ENCODE data around the gene SLC23A3.

DNA sequence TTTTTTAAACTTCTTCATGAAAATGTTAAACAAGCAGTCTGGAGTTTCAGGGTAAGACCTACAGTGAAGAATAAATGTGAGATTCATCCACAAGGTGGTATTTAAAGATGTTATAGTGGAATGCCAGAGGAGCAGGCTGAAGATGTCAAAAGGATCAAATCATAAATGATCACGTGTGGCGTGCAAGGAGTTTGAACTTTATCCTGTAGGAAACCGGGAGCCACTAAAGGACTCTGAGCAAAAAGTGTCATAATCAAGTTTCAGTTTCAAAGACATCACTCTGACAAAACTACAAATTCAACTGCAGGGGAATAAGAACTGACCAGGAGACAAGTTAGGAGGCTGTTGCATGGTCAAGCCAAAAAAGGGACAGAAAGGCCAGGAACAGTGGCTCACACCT lies 29.1 kb downstream of the SLC23A3 start:
- TF ChIP-seq, protein P1, sequence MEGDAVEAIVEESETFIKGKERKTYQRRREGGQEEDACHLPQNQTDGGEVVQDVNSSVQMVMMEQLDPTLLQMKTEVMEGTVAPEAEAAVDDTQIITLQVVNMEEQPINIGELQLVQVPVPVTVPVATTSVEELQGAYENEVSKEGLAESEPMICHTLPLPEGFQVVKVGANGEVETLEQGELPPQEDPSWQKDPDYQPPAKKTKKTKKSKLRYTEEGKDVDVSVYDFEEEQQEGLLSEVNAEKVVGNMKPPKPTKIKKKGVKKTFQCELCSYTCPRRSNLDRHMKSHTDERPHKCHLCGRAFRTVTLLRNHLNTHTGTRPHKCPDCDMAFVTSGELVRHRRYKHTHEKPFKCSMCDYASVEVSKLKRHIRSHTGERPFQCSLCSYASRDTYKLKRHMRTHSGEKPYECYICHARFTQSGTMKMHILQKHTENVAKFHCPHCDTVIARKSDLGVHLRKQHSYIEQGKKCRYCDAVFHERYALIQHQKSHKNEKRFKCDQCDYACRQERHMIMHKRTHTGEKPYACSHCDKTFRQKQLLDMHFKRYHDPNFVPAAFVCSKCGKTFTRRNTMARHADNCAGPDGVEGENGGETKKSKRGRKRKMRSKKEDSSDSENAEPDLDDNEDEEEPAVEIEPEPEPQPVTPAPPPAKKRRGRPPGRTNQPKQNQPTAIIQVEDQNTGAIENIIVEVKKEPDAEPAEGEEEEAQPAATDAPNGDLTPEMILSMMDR (conservative IDR thresholded peaks at IDR 0.05; ENCODE audit: low read depth, low read length) = no peak
- TF ChIP-seq EZH2 (IDR thresholded peaks at IDR 0.05; ENCODE audit: low read length, unreplicated experiment) = no peak
